Panc1 (cell line): ENCODE results near the gene LNPK. TPM values are rescaled to one million over a fixed set of nuclear protein-coding genes. Genes with fewer than 3 reads are reported as not detected.

Experiments used
- ATAC-seq: fragments of 200-7000 bp; cut with Tn5 transposase; 2 replicates; pipeline ENCODE4 v1.9.1; 2020; ENCODE audit warnings: mild to moderate bottlenecking, moderate library complexity
- BruUV-seq: library from RNA; stranded (reverse); fragments of 400-500 nt; replicated peaks from 2 replicates; lab custom pipeline; 2021; lab: Mats Ljungman, UMichigan
- CTCF ChIA-PET: fragments of 300-600 bp; sonication (Branson Sonifier 250); formaldehyde crosslinking; loops from one replicate; lab custom pipeline; 2022; ENCODE audit warnings: antibody characterized with exemption; lab: Charles Lee
- POLR2A ChIA-PET: fragments of 300-600 bp; sonication (Branson Sonifier 250); formaldehyde crosslinking; loops from one replicate; lab custom pipeline; 2022; ENCODE audit warnings: antibody characterized with exemption; lab: Charles Lee
- DNase-seq: peaks from one replicate; pipeline ENCODE4 v3.0.0-alpha.2; 2010; ENCODE audit warnings: low read depth, low spot score
- H3K27ac ChIP-seq: 2 replicates; pipeline ENCODE4 v1.5.1; 2011; ENCODE audit warnings: mild to moderate bottlenecking, low read length, inconsistent platforms
- H3K27me3 ChIP-seq: fragments of 200-500 bp; sonication (Bioruptor generic); 2 replicates; pipeline ENCODE4 v1.6.0; 2014; ENCODE audit warnings: low read length, inconsistent platforms; ENCODE audit not compliant: control insufficient read depth, insufficient read depth
- H3K36me3 ChIP-seq: fragments of 200-500 bp; sonication (Bioruptor generic); 2 replicates; pipeline ENCODE4 v1.5.1; 2014; ENCODE audit warnings: inconsistent platforms, mild to moderate bottlenecking, low read length, moderate library complexity; ENCODE audit not compliant: control insufficient read depth, insufficient read depth
- H3K4me1 ChIP-seq: 2 replicates; pipeline ENCODE4 v1.5.1; 2011; ENCODE audit warnings: inconsistent platforms, mild to moderate bottlenecking, low read length, moderate library complexity; ENCODE audit not compliant: control insufficient read depth, insufficient read depth
- H3K4me3 ChIP-seq, 2 experiments: 2 replicates each; pipeline ENCODE4 v1.5.1; 2011 to 2012; ENCODE audit warnings: low read depth in 2 of 2, low read length in 2 of 2, mild to moderate bottlenecking in 2 of 2, inconsistent platforms in 1 of 2, moderate library complexity in 1 of 2
- H3K9me3 ChIP-seq: fragments of 200-500 bp; sonication (Bioruptor generic); 2 replicates; pipeline ENCODE4 v1.5.1; 2014; ENCODE audit warnings: low read depth, mild to moderate bottlenecking, inconsistent platforms, low read length, moderate library complexity; ENCODE audit not compliant: control insufficient read depth, insufficient read depth
- POLR2AphosphoS5 ChIP-seq: IDR thresholded peaks from 2 replicates; pipeline ENCODE4 v1.6.1; 2012; ENCODE audit warnings: mild to moderate bottlenecking, low read depth, low read length, moderate library complexity
- SIN3A ChIP-seq: IDR thresholded peaks from 2 replicates; pipeline ENCODE4 v1.6.1; 2012; ENCODE audit warnings: low read depth, mild to moderate bottlenecking, low read length, moderate library complexity, borderline replicate concordance; ENCODE audit not compliant: insufficient read depth
- TCF7L2 ChIP-seq: IDR thresholded peaks from 2 replicates; pipeline ENCODE4 v1.6.1; 2011; ENCODE audit warnings: mild to moderate bottlenecking, low read depth, low read length, inconsistent platforms
- in situ Hi-C: cut with HindIII; loops from 2 replicates; pipeline ENCODE4 v1.10.0; 2016; ENCODE audit warnings: low sequenced_read_pairs, low pct_unique_long_range_greater_than_20kb
- intact Hi-C: fragments of 100-400 bp; cut with micrococcal nuclease; formaldehyde crosslinking; loops from one replicate; pipeline ENCODE4 v1.10.0; 2022; ENCODE audit not compliant: unreplicated experiment
- total RNA-seq: library from RNA; stranded (reverse); gene quantifications from one replicate; pipeline ENCODE4 v1.2.1, GENCODE V29; 2021; ENCODE audit not compliant: unreplicated experiment
- TF ChIP-seq, protein P1 (sequence below): fragments of 450-650 bp; IDR thresholded peaks from 2 replicates; pipeline ENCODE4 v1.5.1; 2017; ENCODE audit warnings: mild to moderate bottlenecking
- TF ChIP-seq, protein P2 (sequence below), 2 experiments: IDR thresholded peaks; 2 replicates each; pipeline ENCODE4 v1.6.1; 2011 to 2012; ENCODE audit warnings: low read depth in 2 of 2, control low read depth in 1 of 2, low read length in 1 of 2, mild to moderate bottlenecking in 1 of 2, moderate library complexity in 1 of 2; ENCODE audit not compliant: insufficient read depth in 1 of 2

LNPK gene
- total RNA-seq, 1 experiment from 2014 or later = 27.3 TPM

DNA sequence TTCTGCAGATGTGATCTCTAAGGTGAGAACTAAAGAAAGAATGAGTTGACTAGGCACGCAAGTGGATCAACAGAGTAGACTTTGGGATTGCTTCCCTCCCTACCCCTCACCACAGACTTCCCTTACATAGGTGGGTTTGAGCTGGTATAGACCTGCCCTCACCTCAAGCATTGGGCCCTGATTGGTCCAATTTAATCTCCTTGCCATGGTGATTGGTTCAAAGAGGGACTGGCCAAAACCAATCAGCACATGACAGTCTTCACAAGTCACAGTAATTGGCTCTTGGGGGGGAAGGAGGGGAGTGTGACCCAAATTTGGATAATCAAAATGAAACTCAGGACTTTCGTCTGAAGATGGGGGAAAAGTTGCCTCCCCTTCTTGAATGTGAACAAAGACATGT is 36.6 kb upstream of the LNPK start:
- no peak overlapping the region for H3K27ac ChIP-seq
- H3K4me3 ChIP-seq = no peak overlapping the region
- no peaks in the 10 kb centered on the region for H3K4me1 ChIP-seq
- ATAC-seq (no peak), DNase-seq (no peak)
- peaks cover 9% of the 10 kb centered on the region for H3K27me3 ChIP-seq
- H3K9me3 ChIP-seq = no peaks in the 10 kb centered on the region
- no peaks in the 10 kb centered on the region for H3K36me3 ChIP-seq
- TF ChIP-seq, protein P1, sequence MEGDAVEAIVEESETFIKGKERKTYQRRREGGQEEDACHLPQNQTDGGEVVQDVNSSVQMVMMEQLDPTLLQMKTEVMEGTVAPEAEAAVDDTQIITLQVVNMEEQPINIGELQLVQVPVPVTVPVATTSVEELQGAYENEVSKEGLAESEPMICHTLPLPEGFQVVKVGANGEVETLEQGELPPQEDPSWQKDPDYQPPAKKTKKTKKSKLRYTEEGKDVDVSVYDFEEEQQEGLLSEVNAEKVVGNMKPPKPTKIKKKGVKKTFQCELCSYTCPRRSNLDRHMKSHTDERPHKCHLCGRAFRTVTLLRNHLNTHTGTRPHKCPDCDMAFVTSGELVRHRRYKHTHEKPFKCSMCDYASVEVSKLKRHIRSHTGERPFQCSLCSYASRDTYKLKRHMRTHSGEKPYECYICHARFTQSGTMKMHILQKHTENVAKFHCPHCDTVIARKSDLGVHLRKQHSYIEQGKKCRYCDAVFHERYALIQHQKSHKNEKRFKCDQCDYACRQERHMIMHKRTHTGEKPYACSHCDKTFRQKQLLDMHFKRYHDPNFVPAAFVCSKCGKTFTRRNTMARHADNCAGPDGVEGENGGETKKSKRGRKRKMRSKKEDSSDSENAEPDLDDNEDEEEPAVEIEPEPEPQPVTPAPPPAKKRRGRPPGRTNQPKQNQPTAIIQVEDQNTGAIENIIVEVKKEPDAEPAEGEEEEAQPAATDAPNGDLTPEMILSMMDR = no peak
- TF ChIP-seq POLR2AphosphoS5 (no peak), TCF7L2 (no peak), SIN3A (no peak)
- TF ChIP-seq, protein P2, sequence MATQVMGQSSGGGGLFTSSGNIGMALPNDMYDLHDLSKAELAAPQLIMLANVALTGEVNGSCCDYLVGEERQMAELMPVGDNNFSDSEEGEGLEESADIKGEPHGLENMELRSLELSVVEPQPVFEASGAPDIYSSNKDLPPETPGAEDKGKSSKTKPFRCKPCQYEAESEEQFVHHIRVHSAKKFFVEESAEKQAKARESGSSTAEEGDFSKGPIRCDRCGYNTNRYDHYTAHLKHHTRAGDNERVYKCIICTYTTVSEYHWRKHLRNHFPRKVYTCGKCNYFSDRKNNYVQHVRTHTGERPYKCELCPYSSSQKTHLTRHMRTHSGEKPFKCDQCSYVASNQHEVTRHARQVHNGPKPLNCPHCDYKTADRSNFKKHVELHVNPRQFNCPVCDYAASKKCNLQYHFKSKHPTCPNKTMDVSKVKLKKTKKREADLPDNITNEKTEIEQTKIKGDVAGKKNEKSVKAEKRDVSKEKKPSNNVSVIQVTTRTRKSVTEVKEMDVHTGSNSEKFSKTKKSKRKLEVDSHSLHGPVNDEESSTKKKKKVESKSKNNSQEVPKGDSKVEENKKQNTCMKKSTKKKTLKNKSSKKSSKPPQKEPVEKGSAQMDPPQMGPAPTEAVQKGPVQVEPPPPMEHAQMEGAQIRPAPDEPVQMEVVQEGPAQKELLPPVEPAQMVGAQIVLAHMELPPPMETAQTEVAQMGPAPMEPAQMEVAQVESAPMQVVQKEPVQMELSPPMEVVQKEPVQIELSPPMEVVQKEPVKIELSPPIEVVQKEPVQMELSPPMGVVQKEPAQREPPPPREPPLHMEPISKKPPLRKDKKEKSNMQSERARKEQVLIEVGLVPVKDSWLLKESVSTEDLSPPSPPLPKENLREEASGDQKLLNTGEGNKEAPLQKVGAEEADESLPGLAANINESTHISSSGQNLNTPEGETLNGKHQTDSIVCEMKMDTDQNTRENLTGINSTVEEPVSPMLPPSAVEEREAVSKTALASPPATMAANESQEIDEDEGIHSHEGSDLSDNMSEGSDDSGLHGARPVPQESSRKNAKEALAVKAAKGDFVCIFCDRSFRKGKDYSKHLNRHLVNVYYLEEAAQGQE (IDR thresholded peaks at IDR 0.05; ENCODE audit: insufficient read depth in 1 of 2, low read depth in 2 of 2, low read length in 1 of 2) = no peak
- in situ Hi-C loops (no loop called here), intact Hi-C loops (no loop called here)
- ChIA-PET POLR2A (no interaction called here), CTCF (no interaction called here)
- BruUV-seq = no TSS peak

DNA sequence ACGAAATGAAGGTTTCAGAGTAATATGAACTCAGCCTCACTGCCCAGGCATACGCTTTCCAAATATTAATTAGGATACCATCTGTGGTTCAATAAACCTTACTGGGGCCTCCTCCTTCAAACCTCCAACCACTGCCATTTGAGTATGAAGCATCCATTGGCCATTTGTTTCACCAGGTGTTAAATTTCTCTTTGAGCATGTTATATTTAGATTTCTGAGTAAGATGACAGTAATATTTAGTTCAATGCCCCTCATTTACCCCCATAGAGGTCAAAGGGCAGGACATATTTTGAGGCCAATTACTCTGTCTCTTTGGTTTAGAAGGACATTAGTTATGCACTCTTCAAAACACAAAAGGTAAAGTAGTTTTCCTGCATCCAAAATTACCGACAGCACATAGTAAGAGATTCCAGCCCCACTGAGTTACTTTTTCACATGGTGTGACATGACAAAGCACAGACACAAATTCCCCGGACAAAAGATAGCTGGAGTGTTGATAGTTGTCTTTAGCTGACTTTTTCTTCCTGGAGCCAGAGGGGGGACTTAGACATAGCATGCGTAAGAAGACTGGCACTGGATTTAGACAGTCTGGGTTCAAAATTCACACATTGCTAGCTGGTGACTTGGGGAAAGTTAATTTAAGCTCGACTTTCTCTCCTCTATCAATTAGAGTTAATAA is 33.1 kb upstream of the LNPK start:
- ATAC-seq = no peak
- H3K27ac ChIP-seq = no peak overlapping the region
- intact Hi-C loops (no loop called here), in situ Hi-C loops (no loop called here)
- TF ChIP-seq, protein P2 (IDR thresholded peaks at IDR 0.05; ENCODE audit: insufficient read depth in 1 of 2, low read depth in 2 of 2, low read length in 1 of 2) = no peak
- TF ChIP-seq TCF7L2 (no peak), POLR2AphosphoS5 (no peak), SIN3A (no peak)
- TF ChIP-seq, protein P1 = no peak
- no peak for DNase-seq
- H3K36me3 ChIP-seq = no peaks in the 10 kb centered on the region
- H3K27me3 ChIP-seq = peaks cover 5% of the 10 kb centered on the region
- CTCF ChIA-PET = no interaction called here
- POLR2A ChIA-PET = no interaction called here
- H3K9me3 ChIP-seq = no peaks in the 10 kb centered on the region
- no peaks in the 10 kb centered on the region for H3K4me1 ChIP-seq
- no TSS peak for BruUV-seq
- H3K4me3 ChIP-seq = no peak overlapping the region
